HepG2 (cell line): ENCODE data around the gene PPM1M. TPM values are rescaled to one million over a fixed set of nuclear protein-coding genes. Genes with fewer than 3 reads are reported as not detected.
A peak's percentile ranks its signal among the peaks of the same experiment; 100 is the strongest.

Experiments
- ARNT2 ChIP-seq: sonication (generic); formaldehyde crosslinking; IDR thresholded peaks from 2 replicates; pipeline ENCODE4 v1.8.0; 2022; ENCODE audit warnings: mild to moderate bottlenecking, low read depth, missing genetic modification reagents, moderate library complexity
- BRD4 ChIP-seq: sonication (generic); formaldehyde crosslinking; IDR thresholded peaks from 2 replicates; pipeline ENCODE4 v1.4.0; 2020; ENCODE audit warnings: missing genetic modification reagents
- CCDC6 ChIP-seq: sonication (generic); formaldehyde crosslinking; IDR thresholded peaks from 2 replicates; pipeline ENCODE4 v1.8.1; 2022; ENCODE audit warnings: mild to moderate bottlenecking, missing genetic modification reagents, moderate library complexity
- DR1 ChIP-seq: sonication (generic); formaldehyde crosslinking; IDR thresholded peaks from 2 replicates; pipeline ENCODE4 v1.8.0; 2021; ENCODE audit warnings: mild to moderate bottlenecking, missing genetic modification reagents, inconsistent platforms
- HDAC6 ChIP-seq: fragments of 200-600 bp; sonication (generic); IDR thresholded peaks from 2 replicates; pipeline ENCODE4 v1.7.0; 2017; ENCODE audit warnings: mild to moderate bottlenecking, antibody characterized with exemption, low read length, low read depth
- HHEX ChIP-seq: IDR thresholded peaks from 2 replicates; pipeline ENCODE4 v1.6.1; 2016; ENCODE audit warnings: control low read depth
- HOXD1 ChIP-seq: sonication (generic); formaldehyde crosslinking; IDR thresholded peaks from 2 replicates; pipeline ENCODE4 v1.5.0; 2020; ENCODE audit warnings: missing genetic modification reagents
- KDM1A ChIP-seq: IDR thresholded peaks from 2 replicates; pipeline ENCODE4 v1.6.1; 2016; ENCODE audit warnings: missing compliant biosample characterization
- MEIS1 ChIP-seq: sonication (generic); formaldehyde crosslinking; IDR thresholded peaks from 2 replicates; pipeline ENCODE4 v1.9.0; 2021; ENCODE audit warnings: mild to moderate bottlenecking, missing genetic modification reagents, moderate library complexity, borderline replicate concordance
- NCOA5 ChIP-seq: sonication (generic); formaldehyde crosslinking; IDR thresholded peaks from 2 replicates; pipeline ENCODE4 v1.4.0; 2020; ENCODE audit warnings: missing genetic modification reagents
- PTBP1 ChIP-seq: fragments of 200-400 bp; formaldehyde crosslinking; IDR thresholded peaks from 2 replicates; pipeline ENCODE4 v1.6.1; 2018; ENCODE audit warnings: low read length, low read depth; ENCODE audit not compliant: poor library complexity, severe bottlenecking
- RFX3 ChIP-seq: IDR thresholded peaks from 2 replicates; pipeline ENCODE4 v1.6.1; 2016; ENCODE audit warnings: missing biosample characterization, missing genetic modification reagents
- RNF219 ChIP-seq: sonication (generic); formaldehyde crosslinking; IDR thresholded peaks from 2 replicates; pipeline ENCODE4 v1.5.0; 2020; ENCODE audit warnings: mild to moderate bottlenecking, missing genetic modification reagents
- SNRNP70 ChIP-seq: fragments of 200-400 bp; formaldehyde crosslinking; IDR thresholded peaks from 2 replicates; pipeline ENCODE4 v1.6.1; 2017; ENCODE audit warnings: mild to moderate bottlenecking, low read depth, low read length, moderate library complexity
- XBP1 ChIP-seq: sonication (generic); formaldehyde crosslinking; IDR thresholded peaks from 2 replicates; pipeline ENCODE4 v1.5.0; 2020; ENCODE audit warnings: missing genetic modification reagents
- ZFP37 ChIP-seq: sonication (generic); formaldehyde crosslinking; IDR thresholded peaks from 2 replicates; pipeline ENCODE4 v1.4.0; 2020; ENCODE audit warnings: missing genetic modification reagents, borderline replicate concordance
- ZFY ChIP-seq: sonication (generic); formaldehyde crosslinking; IDR thresholded peaks from 2 replicates; pipeline ENCODE4 v1.4.0; 2020; ENCODE audit warnings: missing genetic modification reagents
- ZNF101 ChIP-seq: sonication (generic); formaldehyde crosslinking; IDR thresholded peaks from 2 replicates; pipeline ENCODE4 v1.4.0; 2020; ENCODE audit warnings: mild to moderate bottlenecking, low read depth, missing genetic modification reagents, borderline replicate concordance
- ZNF121 ChIP-seq: sonication (generic); formaldehyde crosslinking; IDR thresholded peaks from 2 replicates; pipeline ENCODE4 v1.5.0; 2020; ENCODE audit warnings: mild to moderate bottlenecking, missing genetic modification reagents
- ZNF335 ChIP-seq: sonication (generic); formaldehyde crosslinking; IDR thresholded peaks from 2 replicates; pipeline ENCODE4 v1.4.0; 2020; ENCODE audit warnings: missing genetic modification reagents
- ZNF414 ChIP-seq: sonication (generic); formaldehyde crosslinking; IDR thresholded peaks from 2 replicates; pipeline ENCODE4 v1.5.0; 2020; ENCODE audit warnings: missing genetic modification reagents
- ZNF567 ChIP-seq: sonication (generic); formaldehyde crosslinking; IDR thresholded peaks from 2 replicates; pipeline ENCODE4 v1.8.1; 2023; ENCODE audit warnings: mild to moderate bottlenecking, missing genetic modification reagents, borderline replicate concordance
- ZNF660 ChIP-seq: sonication (generic); formaldehyde crosslinking; IDR thresholded peaks from 2 replicates; pipeline ENCODE4 v1.5.1; 2020; ENCODE audit warnings: mild to moderate bottlenecking, low read depth, missing genetic modification reagents, borderline replicate concordance
- ZNF747 ChIP-seq: sonication (generic); formaldehyde crosslinking; IDR thresholded peaks from 2 replicates; pipeline ENCODE4 v1.8.1; 2023; ENCODE audit warnings: missing genetic modification reagents, mild to moderate bottlenecking, borderline replicate concordance
- ZNF761 ChIP-seq: sonication (generic); formaldehyde crosslinking; conservative IDR thresholded peaks from 2 replicates; pipeline ENCODE4 v1.4.0; 2020; ENCODE audit warnings: mild to moderate bottlenecking, missing genetic modification reagents
- polyA plus RNA-seq, 8 experiments: library from polyadenylated mRNA; depleted of rRNA in 3 of 8; stranded (reverse) in 7 of 8; unstranded in 1 of 8; fragments of >200 nt; fragmentation: Illumina TruSeq in 4 of 8; extraction: Trizol in 4 of 8; gene quantifications; 2 replicates each; pipeline versions ENCODE4 v1.2.1 to v1.2.3, GENCODE V29; 2011 to 2016; ENCODE audit warnings: low read depth in 4 of 8, missing spikeins in 1 of 8, mixed read lengths in 1 of 8; ENCODE audit not compliant: insufficient read depth in 1 of 8
- total RNA-seq, 5 experiments: library from RNA; depleted of rRNA; stranded (reverse); fragments of >200 nt; fragmentation: Illumina TruSeq; extraction: Trizol; gene quantifications; 2 replicates each; pipeline ENCODE4 v1.2.3, GENCODE V29; 2016; ENCODE audit warnings: low read depth in 1 of 5
- TF ChIP-seq, protein P1 (sequence below): sonication (generic); formaldehyde crosslinking; IDR thresholded peaks from 2 replicates; pipeline ENCODE4 v1.9.0; 2022; ENCODE audit warnings: low read depth, missing genetic modification reagents
- TF ChIP-seq, protein P2 (sequence below): IDR thresholded peaks from 2 replicates; pipeline ENCODE4 v1.6.1; 2016; ENCODE audit warnings: mild to moderate bottlenecking, missing biosample characterization, missing genetic modification reagents

Gene PPM1M
- total and polyA plus RNA-seq, 2 of the 13 experiments (the other 11 are each of a cell fraction or from before 2014, with no cell fraction given): 2.5 to 5.9 TPM

- TF ChIP-seq ZNF761 (CRISPR knock-in tag) (no peak), ZNF567 (no peak), ZNF747 (CRISPR knock-in tag) (no peak; the same call in 1 of the 2 replicates), ZNF121 (no peak), SNRNP70 (no peak), HDAC6 (no peak), ZNF660 (no peak), ZFP37 (no peak), RFX3 (no peak), PTBP1 (no peak), XBP1 (no peak), ZFY (CRISPR knock-in tag) (peak; percentile 33; the same call in 1 of the 2 replicates), CCDC6 (CRISPR knock-in tag) (no peak), DR1 (CRISPR knock-in tag) (no peak), ZNF101 (CRISPR knock-in tag) (no peak), RNF219 (CRISPR knock-in tag) (no peak), HOXD1 (CRISPR knock-in tag) (0 out of 2 replicates have a peak, but pooled peaks have one; percentile 17), MEIS1 (CRISPR knock-in tag) (peak; percentile 58; the same call in 1 of the 2 replicates), ZNF414 (CRISPR knock-in tag) (no peak), KDM1A (CRISPR knock-in tag) (peak; percentile 21; the same call in 1 of the 2 replicates), BRD4 (CRISPR knock-in tag) (0 out of 2 replicates have a peak, but pooled peaks have one; percentile 14), HHEX (CRISPR knock-in tag) (no peak), NCOA5 (CRISPR knock-in tag) (no peak), ARNT2 (0 out of 2 replicates have a peak, but pooled peaks have one; percentile 42), ZNF335 (CRISPR knock-in tag) (no peak)
- TF ChIP-seq, protein P1, sequence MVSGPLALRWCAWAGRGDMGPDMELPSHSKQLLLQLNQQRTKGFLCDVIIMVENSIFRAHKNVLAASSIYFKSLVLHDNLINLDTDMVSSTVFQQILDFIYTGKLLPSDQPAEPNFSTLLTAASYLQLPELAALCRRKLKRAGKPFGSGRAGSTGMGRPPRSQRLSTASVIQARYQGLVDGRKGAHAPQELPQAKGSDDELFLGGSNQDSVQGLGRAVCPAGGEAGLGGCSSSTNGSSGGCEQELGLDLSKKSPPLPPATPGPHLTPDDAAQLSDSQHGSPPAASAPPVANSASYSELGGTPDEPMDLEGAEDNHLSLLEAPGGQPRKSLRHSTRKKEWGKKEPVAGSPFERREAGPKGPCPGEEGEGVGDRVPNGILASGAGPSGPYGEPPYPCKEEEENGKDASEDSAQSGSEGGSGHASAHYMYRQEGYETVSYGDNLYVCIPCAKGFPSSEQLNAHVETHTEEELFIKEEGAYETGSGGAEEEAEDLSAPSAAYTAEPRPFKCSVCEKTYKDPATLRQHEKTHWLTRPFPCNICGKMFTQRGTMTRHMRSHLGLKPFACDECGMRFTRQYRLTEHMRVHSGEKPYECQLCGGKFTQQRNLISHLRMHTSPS (CRISPR knock-in tag): no peak
- TF ChIP-seq, protein P2, sequence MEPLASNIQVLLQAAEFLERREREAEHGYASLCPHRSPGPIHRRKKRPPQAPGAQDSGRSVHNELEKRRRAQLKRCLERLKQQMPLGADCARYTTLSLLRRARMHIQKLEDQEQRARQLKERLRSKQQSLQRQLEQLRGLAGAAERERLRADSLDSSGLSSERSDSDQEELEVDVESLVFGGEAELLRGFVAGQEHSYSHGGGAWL: no peak
Observed at GRCh38 chr3:52238193-52238760, 7.3 kb upstream of the PPM1M start (continued).
